K562 (cell line): ENCODE results near the gene TMEM214. TPM values are rescaled to one million over a fixed set of nuclear protein-coding genes. Genes with fewer than 3 reads are reported as not detected.
A peak's percentile ranks its signal among the peaks of the same experiment; 100 is the strongest.

Experiments used
- HBP1 ChIP-seq: fragments of 450-650 bp; formaldehyde crosslinking; IDR thresholded peaks from 2 replicates; pipeline ENCODE4 v1.4.0; 2022; ENCODE audit warnings: missing genetic modification characterization
- IRF2 ChIP-seq: sonication (generic); formaldehyde crosslinking; IDR thresholded peaks from 2 replicates; pipeline ENCODE4 v1.8.1; 2022; ENCODE audit warnings: mild to moderate bottlenecking, missing genetic modification reagents
- KLF1 ChIP-seq: fragments of 450-650 bp; IDR thresholded peaks from 2 replicates; pipeline ENCODE4 v1.6.1; 2016; ENCODE audit warnings: missing genetic modification characterization, missing compliant biosample characterization
- MTA1 ChIP-seq: fragments of 450-650 bp; IDR thresholded peaks from 2 replicates; pipeline ENCODE4 v1.6.1; 2017; ENCODE audit warnings: borderline replicate concordance
- REST ChIP-seq, 2 experiments: fragments of 450-650 bp; formaldehyde crosslinking in 1 of 2; IDR thresholded peaks; 2 replicates each; pipeline versions ENCODE4 v1.4.0 to v1.6.1; 2014 to 2020; ENCODE audit warnings: mild to moderate bottlenecking in 2 of 2, borderline replicate concordance in 1 of 2, low read depth in 1 of 2
- SIRT6 ChIP-seq: IDR thresholded peaks from one replicate; pipeline ENCODE4 v1.6.1; 2012; ENCODE audit warnings: low read depth, mild to moderate bottlenecking, control low read depth, inconsistent platforms, low read length, moderate library complexity
- SRSF1 ChIP-seq: fragments of 200-400 bp; formaldehyde crosslinking; IDR thresholded peaks from 2 replicates; pipeline ENCODE4 v1.6.1; 2017; ENCODE audit warnings: mild to moderate bottlenecking, low read depth, low read length, moderate library complexity
- SUPT5H ChIP-seq: fragments of 450-650 bp; IDR thresholded peaks from 2 replicates; pipeline ENCODE4 v1.6.1; 2016
- TCF7 ChIP-seq: sonication (generic); IDR thresholded peaks from 2 replicates; pipeline ENCODE4 v1.6.1; 2016; ENCODE audit warnings: antibody characterized with exemption, borderline replicate concordance
- ZC3H11A ChIP-seq: IDR thresholded peaks from 2 replicates; pipeline ENCODE4 v1.6.1; 2012; ENCODE audit warnings: low read depth, low read length, improper control_type of control experiment
- ZNF124 ChIP-seq: sonication (generic); formaldehyde crosslinking; IDR thresholded peaks from 2 replicates; pipeline ENCODE4 v1.8.1; 2022; ENCODE audit warnings: missing genetic modification reagents
- polyA plus RNA-seq, 8 experiments: library from polyadenylated mRNA; depleted of rRNA in 4 of 8; stranded (reverse) in 5 of 8; unstranded in 3 of 8; fragments of >200 nt; fragmentation: Nextera tagmentation in 2 of 8; fragmentation: Illumina TruSeq in 1 of 8; extraction: Ambion mirVana in 2 of 8; extraction: Trizol in 1 of 8; gene quantifications; 2 replicates each; pipeline versions ENCODE4 v1.2.1 to v1.2.3, GENCODE V29; 2011 to 2014; ENCODE audit warnings: inconsistent platforms in 1 of 8, missing spikeins in 1 of 8
- total RNA-seq, 7 experiments: library from RNA; depleted of rRNA in 6 of 7; stranded (reverse); fragments of >200 nt in 6 of 7; fragmentation: Illumina TruSeq in 2 of 7; extraction: Trizol in 2 of 7; gene quantifications; 2 replicates each; pipeline versions ENCODE4 v1.2.1 to v1.2.3, GENCODE V29; 2011 to 2021; ENCODE audit warnings: low replicate concordance in 1 of 7
- TF ChIP-seq, protein P1 (sequence below): fragments of 450-650 bp; formaldehyde crosslinking; IDR thresholded peaks from 2 replicates; pipeline ENCODE4 v1.4.0; 2020; ENCODE audit warnings: mild to moderate bottlenecking, moderate library complexity

The TMEM214 gene
- total and polyA plus RNA-seq, 9 of the 15 experiments (the other 6 are each of a cell fraction or from before 2014, with no cell fraction given) = 11.4 to 81.4 (median 44.1) TPM

DNA sequence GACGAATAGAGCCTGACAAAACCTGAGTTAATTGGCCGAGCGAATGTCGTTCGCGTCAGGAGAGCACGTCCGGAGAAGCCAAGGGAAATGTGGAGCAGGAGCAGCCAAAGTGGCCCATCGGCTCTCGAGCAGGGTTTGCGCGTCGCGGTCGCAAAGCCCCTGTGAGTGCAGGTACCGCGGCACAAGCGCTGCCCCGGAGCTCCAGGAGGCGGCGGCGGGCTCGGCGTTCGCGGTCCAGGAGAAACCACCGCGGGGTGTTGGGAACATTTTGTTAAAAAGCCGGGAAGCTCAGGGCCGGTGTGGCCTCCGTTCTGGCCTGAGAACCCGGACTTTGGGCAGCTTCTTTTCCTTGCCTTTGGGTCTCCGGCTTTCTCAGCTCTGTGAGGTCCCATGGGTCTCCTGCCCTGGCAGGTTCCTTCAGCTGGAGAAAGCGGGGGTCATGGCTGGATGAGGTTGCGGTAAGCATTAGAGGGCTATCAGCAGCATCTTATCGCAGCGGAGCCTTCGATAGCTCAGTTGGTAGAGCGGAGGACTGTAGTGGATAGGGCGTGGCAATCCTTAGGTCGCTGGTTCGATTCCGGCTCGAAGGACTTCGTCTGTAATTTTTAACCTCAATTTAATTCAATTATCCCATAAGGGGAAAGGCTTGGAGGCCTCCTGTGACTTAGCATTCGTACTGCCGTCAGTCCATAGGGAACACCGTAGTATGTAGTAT lies 17.7 kb downstream of the TMEM214 start (continued):
- TF ChIP-seq REST (IDR thresholded peaks at IDR 0.05; ENCODE audit: borderline replicate concordance) = no peak
- TF ChIP-seq REST (CRISPR knock-in tag; IDR thresholded peaks at IDR 0.05; ENCODE audit: low read depth) = peak; percentile 17; the same call in 1 of the 2 replicates
- peak; percentile 21; the same call in 1 of the 2 replicates for TF ChIP-seq MTA1
- no peak for TF ChIP-seq ZC3H11A
- TF ChIP-seq KLF1 (tag) = peak; percentile 99
- no peak for TF ChIP-seq SRSF1
- no peak for TF ChIP-seq ZNF124
- TF ChIP-seq HBP1 (CRISPR knock-in tag) = no peak
- no peak for TF ChIP-seq IRF2 (CRISPR knock-in tag)
- peak; percentile 61 for TF ChIP-seq SUPT5H
- TF ChIP-seq SIRT6 = no peak
- no peak for TF ChIP-seq TCF7
- TF ChIP-seq, protein P1, sequence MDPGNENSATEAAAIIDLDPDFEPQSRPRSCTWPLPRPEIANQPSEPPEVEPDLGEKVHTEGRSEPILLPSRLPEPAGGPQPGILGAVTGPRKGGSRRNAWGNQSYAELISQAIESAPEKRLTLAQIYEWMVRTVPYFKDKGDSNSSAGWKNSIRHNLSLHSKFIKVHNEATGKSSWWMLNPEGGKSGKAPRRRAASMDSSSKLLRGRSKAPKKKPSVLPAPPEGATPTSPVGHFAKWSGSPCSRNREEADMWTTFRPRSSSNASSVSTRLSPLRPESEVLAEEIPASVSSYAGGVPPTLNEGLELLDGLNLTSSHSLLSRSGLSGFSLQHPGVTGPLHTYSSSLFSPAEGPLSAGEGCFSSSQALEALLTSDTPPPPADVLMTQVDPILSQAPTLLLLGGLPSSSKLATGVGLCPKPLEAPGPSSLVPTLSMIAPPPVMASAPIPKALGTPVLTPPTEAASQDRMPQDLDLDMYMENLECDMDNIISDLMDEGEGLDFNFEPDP (CRISPR knock-in tag) = no peak
